ENCODE measurements around the gene MAML2. TPM values are rescaled to one million over a fixed set of nuclear protein-coding genes. Genes with fewer than 3 reads are reported as not detected.

The MAML2 gene
- total and polyA plus RNA-seq, 8 donors: 2.4 to 11.8 (median 4.1) TPM

- no peak for FAIRE-seq
- intact Hi-C loops (cut with DNase I): no loop called here
- no peak for TF ChIP-seq CTCF (IDR thresholded peaks at IDR 0.05)
- no peaks in the 10 kb centered on the region for H3K9me3 ChIP-seq
- DNase-seq: no peak
- no peak overlapping the region for H3K4me3 ChIP-seq
- WGBS, 2 donors: 71% methylated on average over 3 of the region's 3 CpGs
- H3K27ac ChIP-seq: no peak overlapping the region
- H3K36me3 ChIP-seq: no peaks in the 10 kb centered on the region
- no peaks in the 10 kb centered on the region for H3K27me3 ChIP-seq
- no peak for ATAC-seq
- H3K4me1 ChIP-seq: no peaks in the 10 kb centered on the region
Observed at GRCh38 chr11:96119211-96119610, 223.8 kb downstream of the MAML2 start.

- no peak for FAIRE-seq
- ATAC-seq: no peak
- Histone ChIP-seq H3K27ac (no peak overlapping the region), H3K9me3 (no peaks in the 10 kb centered on the region), H3K36me3 (no peaks in the 10 kb centered on the region), H3K27me3 (no peaks in the 10 kb centered on the region), H3K4me3 (no peak overlapping the region), H3K4me1 (no peaks in the 10 kb centered on the region)
- intact Hi-C loops (cut with DNase I): no loop called here
- no peak for DNase-seq
- WGBS, 2 donors: 76 to 84% methylated on average over 3 of the region's 3 CpGs
- no peak for TF ChIP-seq CTCF (IDR thresholded peaks at IDR 0.05)
Observed at GRCh38 chr11:96116376-96116775, 226.6 kb downstream of the MAML2 start.

- intact Hi-C loops (cut with DNase I): no loop called here
- WGBS, 2 donors: 53 to 60% methylated on average over 5 of the region's 5 CpGs
- no peak for FAIRE-seq
- no peak for TF ChIP-seq CTCF (IDR thresholded peaks at IDR 0.05)
- DNase-seq: no peak
- no peaks in the 10 kb centered on the region for H3K4me1 ChIP-seq
- H3K27ac ChIP-seq: peak overlapping the region in 1 of 4 donors; percentile 17
- H3K27me3 ChIP-seq: no peaks in the 10 kb centered on the region
- ATAC-seq: peak; percentile 31 to 60 (median 53)
- H3K36me3 ChIP-seq: no peaks in the 10 kb centered on the region
- H3K9me3 ChIP-seq: no peaks in the 10 kb centered on the region
- H3K4me3 ChIP-seq: no peak overlapping the region
Observed at GRCh38 chr11:96114178-96115064, 228.6 kb downstream of the MAML2 start.

GRCh38 chr11:96113193-96113681, 229.8 kb downstream of the MAML2 start:
- Histone ChIP-seq H3K4me3 (no peak overlapping the region), H3K9me3 (no peaks in the 10 kb centered on the region), H3K4me1 (no peaks in the 10 kb centered on the region), H3K27ac (peak overlapping the region in 1 of 4 donors; percentile 2), H3K27me3 (no peaks in the 10 kb centered on the region), H3K36me3 (no peaks in the 10 kb centered on the region)
- WGBS, 2 donors: 49 to 64% methylated on average over 4 of the region's 4 CpGs
- intact Hi-C loops (cut with DNase I): no loop called here
- ATAC-seq (peak in 1 of 4 donors; percentile 62), DNase-seq (no peak), FAIRE-seq (no peak)
- no peak for TF ChIP-seq CTCF (IDR thresholded peaks at IDR 0.05)

Measured in pancreas (tissue), 10 donors.